Vagina (tissue), 2 donors: Measurements from ENCODE around the gene BCAS3. TPM values are rescaled to one million over a fixed set of nuclear protein-coding genes. Genes with fewer than 3 reads are reported as not detected.

Source experiments
- DNase-seq, 2 donors: peaks; one replicate each; pipeline ENCODE4 v3.0.0-alpha.2; 2017; ENCODE audit errors: extremely low spot score in 2 of 2
- H3K27ac ChIP-seq: fragments of 200-600 bp; sonication (generic); one replicate; pipeline ENCODE4 v1.5.1; 2019
- H3K27me3 ChIP-seq: fragments of 200-600 bp; sonication (generic); one replicate; pipeline ENCODE4 v1.5.1; 2019
- H3K36me3 ChIP-seq, 2 donors: fragments of 200-600 bp; sonication (generic); one replicate each; pipeline ENCODE4 v1.5.1; 2017 to 2019
- H3K4me1 ChIP-seq: fragments of 200-600 bp; sonication (generic); one replicate; pipeline ENCODE4 v1.5.1; 2019
- H3K4me3 ChIP-seq, 2 donors: fragments of 200-600 bp; sonication (generic); 1 replicate in 1 of 2; 2 replicates in 1 of 2; pipeline ENCODE4 v1.5.1; 2016 to 2019
- H3K9me3 ChIP-seq: fragments of 200-600 bp; sonication (generic); one replicate; pipeline ENCODE4 v1.5.1; 2019
- POLR2A ChIP-seq, 2 donors: fragments of 450-650 bp; IDR thresholded peaks; one replicate each; pipeline ENCODE4 v1.6.1; 2017; ENCODE audit warnings: antibody characterized with exemption in 2 of 2, mild to moderate bottlenecking in 2 of 2, moderate library complexity in 2 of 2
- POLR2AphosphoS5 ChIP-seq, 2 donors: sonication (generic); formaldehyde crosslinking; IDR thresholded peaks; one replicate each; pipeline ENCODE4 v1.9.0; 2017; ENCODE audit warnings: antibody characterized with exemption in 2 of 2, mild to moderate bottlenecking in 2 of 2, low read depth in 1 of 2; ENCODE audit not compliant: insufficient read depth in 1 of 2
- intact Hi-C: fragments of 100-400 bp; cut with DNase I; formaldehyde crosslinking; loops from one replicate; pipeline ENCODE4 v1.15.1; 2023
- total RNA-seq: library from RNA; depleted of rRNA; stranded (reverse); fragments of >200 nt; gene quantifications from one replicate; pipeline ENCODE4 v1.2.3, GENCODE V29; 2016
- TF ChIP-seq, protein P1 (sequence below), 3 experiments: fragments of 450-650 bp in 2 of 3; fragments of 200-600 bp in 1 of 3; sonication (generic) in 1 of 3; IDR thresholded peaks; one replicate each; pipeline ENCODE4 v1.5.1; 2017 to 2019; ENCODE audit warnings: antibody characterized with exemption in 3 of 3, mild to moderate bottlenecking in 2 of 3, moderate library complexity in 2 of 3

BCAS3 gene
- total RNA-seq, 1 donor from 2014 or later = 33.1 TPM

DNA sequence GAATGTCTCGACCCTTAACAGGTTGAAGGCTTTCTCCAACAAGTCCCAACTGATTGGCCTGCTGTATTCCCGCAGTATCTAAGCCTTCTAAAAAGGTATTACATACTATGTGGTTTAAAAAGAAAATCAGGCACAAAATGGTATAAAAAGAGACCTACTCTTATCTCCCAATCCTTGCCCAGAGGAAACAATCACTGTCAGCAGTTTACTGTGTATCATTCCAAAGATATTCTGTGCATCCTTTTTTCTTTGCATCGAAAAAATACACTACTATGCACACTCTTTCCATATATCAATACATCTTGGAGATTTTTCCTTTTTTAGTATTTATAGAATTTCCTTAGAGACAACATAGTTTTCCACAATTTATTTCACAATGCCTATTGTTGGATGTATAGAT is 603.2 kb downstream of the BCAS3 start:
- intact Hi-C loops = no loop called here
- TF ChIP-seq, protein P1, sequence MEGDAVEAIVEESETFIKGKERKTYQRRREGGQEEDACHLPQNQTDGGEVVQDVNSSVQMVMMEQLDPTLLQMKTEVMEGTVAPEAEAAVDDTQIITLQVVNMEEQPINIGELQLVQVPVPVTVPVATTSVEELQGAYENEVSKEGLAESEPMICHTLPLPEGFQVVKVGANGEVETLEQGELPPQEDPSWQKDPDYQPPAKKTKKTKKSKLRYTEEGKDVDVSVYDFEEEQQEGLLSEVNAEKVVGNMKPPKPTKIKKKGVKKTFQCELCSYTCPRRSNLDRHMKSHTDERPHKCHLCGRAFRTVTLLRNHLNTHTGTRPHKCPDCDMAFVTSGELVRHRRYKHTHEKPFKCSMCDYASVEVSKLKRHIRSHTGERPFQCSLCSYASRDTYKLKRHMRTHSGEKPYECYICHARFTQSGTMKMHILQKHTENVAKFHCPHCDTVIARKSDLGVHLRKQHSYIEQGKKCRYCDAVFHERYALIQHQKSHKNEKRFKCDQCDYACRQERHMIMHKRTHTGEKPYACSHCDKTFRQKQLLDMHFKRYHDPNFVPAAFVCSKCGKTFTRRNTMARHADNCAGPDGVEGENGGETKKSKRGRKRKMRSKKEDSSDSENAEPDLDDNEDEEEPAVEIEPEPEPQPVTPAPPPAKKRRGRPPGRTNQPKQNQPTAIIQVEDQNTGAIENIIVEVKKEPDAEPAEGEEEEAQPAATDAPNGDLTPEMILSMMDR (IDR thresholded peaks at IDR 0.05) = no peak
- no peak for TF ChIP-seq POLR2A (IDR thresholded peaks at IDR 0.05)
- TF ChIP-seq POLR2AphosphoS5 (IDR thresholded peaks at IDR 0.05; ENCODE audit: insufficient read depth in 1 of 2, low read depth in 1 of 2) = no peak
- Histone ChIP-seq H3K27me3 (no peaks in the 10 kb centered on the region), H3K4me1 (no peaks in the 10 kb centered on the region), H3K4me3 (no peak overlapping the region), H3K9me3 (no peaks in the 10 kb centered on the region), H3K27ac (no peak overlapping the region), H3K36me3 (no peaks in the 10 kb centered on the region)
- DNase-seq = no peak

DNA sequence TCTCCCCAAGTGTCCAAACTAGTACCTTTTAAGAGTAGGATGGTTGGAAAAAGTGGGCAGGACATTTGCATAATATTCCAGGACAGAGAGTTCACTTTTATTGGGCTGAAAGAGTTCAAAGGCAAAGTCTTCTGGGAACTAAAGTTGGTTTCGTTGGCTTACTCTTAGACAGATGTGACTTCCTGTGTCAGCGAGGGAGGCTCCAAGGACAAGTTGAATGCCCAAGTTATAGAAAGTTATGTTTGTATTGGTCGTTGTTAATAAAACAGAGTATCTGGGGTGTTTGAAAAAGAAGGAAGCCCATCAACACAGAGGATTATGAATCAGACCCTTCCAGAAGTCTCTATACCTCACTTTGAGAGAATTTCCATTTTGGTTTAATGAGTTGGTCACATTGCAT is 604.7 kb downstream of the BCAS3 start:
- TF ChIP-seq POLR2A (IDR thresholded peaks at IDR 0.05) (no peak), POLR2AphosphoS5 (IDR thresholded peaks at IDR 0.05; ENCODE audit: insufficient read depth in 1 of 2, low read depth in 1 of 2) (no peak)
- TF ChIP-seq, protein P1 (IDR thresholded peaks at IDR 0.05) = no peak
- no peak overlapping the region for H3K27ac ChIP-seq
- no peaks in the 10 kb centered on the region for H3K9me3 ChIP-seq
- no peaks in the 10 kb centered on the region for H3K4me1 ChIP-seq
- no peak overlapping the region for H3K4me3 ChIP-seq
- intact Hi-C loops = no loop called here
- no peaks in the 10 kb centered on the region for H3K36me3 ChIP-seq
- DNase-seq = no peak
- H3K27me3 ChIP-seq = no peaks in the 10 kb centered on the region

DNA sequence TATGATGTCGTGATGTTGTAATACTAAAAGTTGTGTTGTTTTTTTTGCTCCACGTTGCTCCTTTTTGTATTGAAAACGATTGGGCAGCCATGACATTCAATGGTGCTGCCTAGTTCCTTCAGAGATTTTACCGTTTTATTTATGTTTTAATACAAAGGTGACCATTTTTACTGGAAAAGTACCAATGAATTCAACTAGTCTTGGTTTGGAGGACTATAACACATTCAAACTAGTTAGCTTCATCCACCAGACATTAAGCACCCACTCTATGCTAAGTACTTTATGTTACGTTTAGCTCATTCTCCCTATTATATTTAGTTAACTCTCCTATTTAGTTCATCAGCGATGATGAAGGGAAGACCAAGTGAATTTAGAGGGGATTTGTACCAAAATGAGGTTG is 605.4 kb downstream of the BCAS3 start:
- no peak for DNase-seq
- H3K4me1 ChIP-seq = no peaks in the 10 kb centered on the region
- intact Hi-C loops = no loop called here
- H3K36me3 ChIP-seq = no peaks in the 10 kb centered on the region
- H3K27me3 ChIP-seq = no peaks in the 10 kb centered on the region
- H3K4me3 ChIP-seq = no peak overlapping the region
- no peaks in the 10 kb centered on the region for H3K9me3 ChIP-seq
- H3K27ac ChIP-seq = no peak overlapping the region
- TF ChIP-seq POLR2A (IDR thresholded peaks at IDR 0.05) (no peak), POLR2AphosphoS5 (IDR thresholded peaks at IDR 0.05; ENCODE audit: insufficient read depth in 1 of 2, low read depth in 1 of 2) (no peak)
- TF ChIP-seq, protein P1 (IDR thresholded peaks at IDR 0.05) = no peak

DNA sequence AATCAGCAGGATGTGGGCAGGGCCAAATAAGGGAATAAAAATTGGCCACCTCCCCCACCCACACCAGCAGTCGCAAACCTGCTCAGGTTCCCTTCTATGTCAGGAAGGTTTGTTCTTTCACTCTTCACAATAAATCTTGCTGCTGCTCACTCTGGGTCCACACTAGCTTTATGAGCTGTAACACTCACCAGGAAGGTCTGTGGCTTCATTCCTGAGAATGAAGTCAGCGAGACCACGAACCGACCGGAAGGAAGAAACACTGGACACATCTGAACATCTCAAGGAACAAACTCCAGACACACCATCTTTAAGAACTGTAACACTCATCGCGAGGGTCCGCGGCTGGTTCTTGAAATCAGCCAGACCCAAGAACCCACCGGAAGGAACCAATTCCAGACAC is 606.5 kb downstream of the BCAS3 start:
- TF ChIP-seq, protein P1 (IDR thresholded peaks at IDR 0.05) = no peak
- TF ChIP-seq POLR2A (IDR thresholded peaks at IDR 0.05) (no peak), POLR2AphosphoS5 (IDR thresholded peaks at IDR 0.05; ENCODE audit: insufficient read depth in 1 of 2, low read depth in 1 of 2) (no peak)
- Histone ChIP-seq H3K36me3 (no peaks in the 10 kb centered on the region), H3K4me3 (no peak overlapping the region), H3K4me1 (no peaks in the 10 kb centered on the region), H3K27me3 (no peaks in the 10 kb centered on the region), H3K27ac (no peak overlapping the region), H3K9me3 (no peaks in the 10 kb centered on the region)
- DNase-seq = no peak
- intact Hi-C loops = no loop called here

DNA sequence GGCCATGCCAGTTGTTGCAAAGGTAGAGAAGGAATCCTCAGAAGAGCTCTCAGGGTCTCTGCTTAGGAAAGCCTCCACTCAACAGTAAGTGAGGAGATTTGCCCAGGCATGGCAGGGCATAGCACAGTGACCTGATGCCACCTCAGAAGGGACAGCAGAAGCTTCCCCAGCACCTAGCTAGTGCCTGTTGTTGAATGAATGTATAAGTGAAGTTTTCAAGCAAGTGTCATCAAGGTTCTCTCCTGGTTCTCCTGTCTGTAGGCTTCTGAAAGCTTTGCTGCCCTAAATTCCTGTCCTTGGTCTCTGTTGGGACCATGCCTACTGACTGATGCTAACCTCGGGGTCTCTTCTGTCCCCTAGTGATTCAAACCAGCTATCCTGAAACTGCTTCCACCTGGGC is 607.1 kb downstream of the BCAS3 start:
- H3K4me3 ChIP-seq = no peak overlapping the region
- no peaks in the 10 kb centered on the region for H3K4me1 ChIP-seq
- TF ChIP-seq POLR2A (IDR thresholded peaks at IDR 0.05) (no peak), POLR2AphosphoS5 (IDR thresholded peaks at IDR 0.05; ENCODE audit: insufficient read depth in 1 of 2, low read depth in 1 of 2) (no peak)
- TF ChIP-seq, protein P1 (IDR thresholded peaks at IDR 0.05) = no peak
- intact Hi-C loops = no loop called here
- H3K9me3 ChIP-seq = no peaks in the 10 kb centered on the region
- no peak for DNase-seq
- H3K36me3 ChIP-seq = no peaks in the 10 kb centered on the region
- no peaks in the 10 kb centered on the region for H3K27me3 ChIP-seq
- no peak overlapping the region for H3K27ac ChIP-seq
